CD4-positive, CD25-positive, alpha-beta regulatory T cell (primary cell): ENCODE data around the gene SWAP70. TPM values are rescaled to one million over a fixed set of nuclear protein-coding genes. Genes with fewer than 3 reads are reported as not detected.

Experiments
- ATAC-seq, 2 donors: fragments of 150-1000 bp; cut with Tn5 transposase; one replicate each; pipeline ENCODE4 v1.10.0; 2021; ENCODE audit warnings: low read depth in 2 of 2, moderate number of reproducible peaks in 2 of 2, moderate library complexity in 1 of 2
- DNase-seq, 3 donors: peaks; one replicate each; pipeline versions ENCODE4 v3.0.0 to v3.0.0-alpha.2; 2012 to 2022; ENCODE audit warnings: mixed read lengths in 1 of 3
- H3K27ac ChIP-seq: one replicate; pipeline ENCODE4 v1.7.0; 2013; ENCODE audit warnings: mild to moderate bottlenecking, low read length; ENCODE audit not compliant: insufficient read depth, poor library complexity, severe bottlenecking
- H3K27me3 ChIP-seq: one replicate; pipeline ENCODE4 v1.7.0; 2013; ENCODE audit warnings: low read length; ENCODE audit not compliant: control insufficient read depth, insufficient read depth
- H3K36me3 ChIP-seq: one replicate; pipeline ENCODE4 v1.7.0; 2013; ENCODE audit warnings: mild to moderate bottlenecking, low read length, moderate library complexity; ENCODE audit not compliant: control insufficient read depth, insufficient read depth
- H3K4me1 ChIP-seq: 2 replicates; pipeline ENCODE4 v1.7.0; 2013; ENCODE audit warnings: mild to moderate bottlenecking, low read length; ENCODE audit not compliant: insufficient read depth, control insufficient read depth, poor library complexity, severe bottlenecking
- H3K4me3 ChIP-seq: one replicate; pipeline ENCODE4 v1.7.0; 2013; ENCODE audit warnings: low read depth, mild to moderate bottlenecking, low read length, moderate library complexity
- H3K9me3 ChIP-seq, 2 experiments: 1 replicate in 1 of 2; 2 replicates in 1 of 2; pipeline ENCODE4 v1.7.0; 2013; ENCODE audit warnings: low read length in 2 of 2, mild to moderate bottlenecking in 1 of 2, moderate library complexity in 1 of 2; ENCODE audit not compliant: control insufficient read depth in 2 of 2
- H3K27ac Mint-ChIP-seq, 3 donors: one replicate each; pipeline ENCODE4 v1.8.0; 2020 to 2022; ENCODE audit warnings: mild to moderate bottlenecking in 3 of 3, mixed read lengths in 3 of 3, moderate library complexity in 2 of 3
- H3K27me3 Mint-ChIP-seq: one replicate; pipeline ENCODE4 v1.8.0; 2022; ENCODE audit warnings: mild to moderate bottlenecking, mixed read lengths
- H3K36me3 Mint-ChIP-seq: one replicate; pipeline ENCODE4 v1.8.0; 2020; ENCODE audit warnings: mixed read lengths
- H3K4me1 Mint-ChIP-seq, 4 donors: one replicate each; pipeline ENCODE4 v1.8.0; 2020 to 2022; ENCODE audit warnings: mixed read lengths in 4 of 4, mild to moderate bottlenecking in 1 of 4
- H3K4me3 Mint-ChIP-seq, 4 donors: one replicate each; pipeline ENCODE4 v1.8.0; 2020 to 2022; ENCODE audit warnings: mild to moderate bottlenecking in 4 of 4, mixed read lengths in 4 of 4, moderate library complexity in 3 of 4
- H3K9me3 Mint-ChIP-seq, 7 donors: one replicate each; pipeline ENCODE4 v1.8.0; 2020 to 2022; ENCODE audit warnings: mixed read lengths in 7 of 7, mild to moderate bottlenecking in 3 of 7, moderate library complexity in 2 of 7
- polyA plus RNA-seq, 4 donors: library from polyadenylated mRNA; unstranded; fragments of 300-500 nt; fragmentation: Illumina TruSeq; gene quantifications; one replicate each; pipeline ENCODE4 v1.2.3, GENCODE V29; 2021
- total RNA-seq: library from RNA; stranded (reverse); gene quantifications from one replicate; pipeline ENCODE4 v1.2.3, GENCODE V29; 2022

The SWAP70 gene
- total and polyA plus RNA-seq, 5 donors from 2014 or later, result 6.1 to 16.3 (median 13.2) TPM

- ATAC-seq, result no peak
- no peaks in the 10 kb centered on the region for H3K27me3 ChIP-seq
- no peaks in the 10 kb centered on the region for H3K9me3 Mint-ChIP-seq
- no peak overlapping the region for H3K4me3 ChIP-seq
- no peaks in the 10 kb centered on the region for H3K4me1 ChIP-seq
- peaks cover 12% of the 10 kb centered on the region for H3K36me3 ChIP-seq
- peaks cover 14% of the 10 kb centered on the region for H3K36me3 Mint-ChIP-seq
- H3K9me3 ChIP-seq, result no peaks in the 10 kb centered on the region
- no peak overlapping the region for H3K27ac ChIP-seq
- H3K27me3 Mint-ChIP-seq, result no peaks in the 10 kb centered on the region
- H3K27ac Mint-ChIP-seq, result no peak overlapping the region
- H3K4me1 Mint-ChIP-seq, result peaks cover 0 to 2% (median 0%) of the 10 kb centered on the region in 4 donors
- DNase-seq, result no peak
- H3K4me3 Mint-ChIP-seq, result no peak overlapping the region
Measured at GRCh38 chr11:9784602-9785315, 120.9 kb downstream of the SWAP70 start.

- peaks cover 0 to 2% (median 0%) of the 10 kb centered on the region in 4 donors for H3K4me1 Mint-ChIP-seq
- Histone ChIP-seq H3K27me3 (no peaks in the 10 kb centered on the region), H3K27ac (no peak overlapping the region), H3K9me3 (no peaks in the 10 kb centered on the region), H3K4me1 (no peaks in the 10 kb centered on the region), H3K4me3 (no peak overlapping the region), H3K36me3 (peaks cover 5% of the 10 kb centered on the region)
- H3K27ac Mint-ChIP-seq, result peak overlapping the region in 2 of 3 donors; percentile 56 to 70
- H3K4me3 Mint-ChIP-seq, result no peak overlapping the region
- no peaks in the 10 kb centered on the region for H3K9me3 Mint-ChIP-seq
- H3K27me3 Mint-ChIP-seq, result no peaks in the 10 kb centered on the region
- no peak for DNase-seq
- no peak for ATAC-seq
- H3K36me3 Mint-ChIP-seq, result peaks cover 8% of the 10 kb centered on the region
Measured at GRCh38 chr11:9787260-9787659, 123.4 kb downstream of the SWAP70 start.

- Mint-ChIP-seq H3K36me3 (peaks cover 8% of the 10 kb centered on the region), H3K9me3 (no peaks in the 10 kb centered on the region), H3K4me1 (peaks cover 0 to 2% (median 0%) of the 10 kb centered on the region in 4 donors), H3K27ac (peak overlapping the region in 1 of 3 donors; percentile 56), H3K4me3 (no peak overlapping the region), H3K27me3 (no peaks in the 10 kb centered on the region)
- no peaks in the 10 kb centered on the region for H3K4me1 ChIP-seq
- no peaks in the 10 kb centered on the region for H3K27me3 ChIP-seq
- no peaks in the 10 kb centered on the region for H3K9me3 ChIP-seq
- peaks cover 5% of the 10 kb centered on the region for H3K36me3 ChIP-seq
- DNase-seq (no peak), ATAC-seq (no peak)
- no peak overlapping the region for H3K4me3 ChIP-seq
- H3K27ac ChIP-seq, result no peak overlapping the region
Measured at GRCh38 chr11:9787981-9788521, 124.2 kb downstream of the SWAP70 start.

GRCh38 chr11:9789910-9790309 is 126.0 kb downstream of the SWAP70 start:
- Mint-ChIP-seq H3K36me3 (peaks cover 7% of the 10 kb centered on the region), H3K4me3 (no peak overlapping the region), H3K4me1 (peaks cover 0 to 2% (median 0%) of the 10 kb centered on the region in 4 donors), H3K27ac (no peak overlapping the region), H3K27me3 (no peaks in the 10 kb centered on the region), H3K9me3 (no peaks in the 10 kb centered on the region)
- Histone ChIP-seq H3K9me3 (no peaks in the 10 kb centered on the region), H3K4me3 (no peak overlapping the region), H3K27me3 (no peaks in the 10 kb centered on the region), H3K4me1 (no peaks in the 10 kb centered on the region), H3K27ac (no peak overlapping the region), H3K36me3 (peaks cover 5% of the 10 kb centered on the region)
- DNase-seq (no peak), ATAC-seq (no peak)

GRCh38 chr11:9790703-9791102 is 126.8 kb downstream of the SWAP70 start:
- Mint-ChIP-seq H3K27ac (no peak overlapping the region), H3K4me3 (no peak overlapping the region), H3K27me3 (no peaks in the 10 kb centered on the region), H3K9me3 (no peaks in the 10 kb centered on the region), H3K36me3 (peaks cover 3% of the 10 kb centered on the region), H3K4me1 (peaks cover 0 to 2% (median 0%) of the 10 kb centered on the region in 4 donors)
- no peaks in the 10 kb centered on the region for H3K4me1 ChIP-seq
- no peaks in the 10 kb centered on the region for H3K27me3 ChIP-seq
- no peaks in the 10 kb centered on the region for H3K9me3 ChIP-seq
- H3K27ac ChIP-seq, result no peak overlapping the region
- peaks cover 5% of the 10 kb centered on the region for H3K36me3 ChIP-seq
- ATAC-seq, result no peak
- DNase-seq, result no peak
- H3K4me3 ChIP-seq, result no peak overlapping the region

GRCh38 chr11:9796266-9796665 is 132.4 kb downstream of the SWAP70 start:
- no peaks in the 10 kb centered on the region for H3K4me1 Mint-ChIP-seq
- H3K4me1 ChIP-seq, result no peaks in the 10 kb centered on the region
- H3K27me3 ChIP-seq, result no peaks in the 10 kb centered on the region
- no peak overlapping the region for H3K4me3 ChIP-seq
- H3K27me3 Mint-ChIP-seq, result no peaks in the 10 kb centered on the region
- ATAC-seq, result no peak
- H3K36me3 ChIP-seq, result no peaks in the 10 kb centered on the region
- no peak for DNase-seq
- no peak overlapping the region for H3K4me3 Mint-ChIP-seq
- H3K36me3 Mint-ChIP-seq, result peaks cover 8% of the 10 kb centered on the region
- no peaks in the 10 kb centered on the region for H3K9me3 ChIP-seq
- H3K27ac ChIP-seq, result no peak overlapping the region
- H3K27ac Mint-ChIP-seq, result peak overlapping the region in 2 of 3 donors; percentile 26 to 33
- H3K9me3 Mint-ChIP-seq, result no peaks in the 10 kb centered on the region

- Mint-ChIP-seq H3K27ac (peak overlapping the region in 1 of 3 donors; percentile 33), H3K9me3 (no peaks in the 10 kb centered on the region), H3K27me3 (no peaks in the 10 kb centered on the region), H3K36me3 (peaks cover 8% of the 10 kb centered on the region), H3K4me3 (no peak overlapping the region), H3K4me1 (no peaks in the 10 kb centered on the region)
- H3K4me3 ChIP-seq, result no peak overlapping the region
- H3K9me3 ChIP-seq, result no peaks in the 10 kb centered on the region
- ATAC-seq, result no peak
- no peak overlapping the region for H3K27ac ChIP-seq
- no peak for DNase-seq
- H3K4me1 ChIP-seq, result no peaks in the 10 kb centered on the region
- no peaks in the 10 kb centered on the region for H3K27me3 ChIP-seq
- H3K36me3 ChIP-seq, result no peaks in the 10 kb centered on the region
Measured at GRCh38 chr11:9796854-9797253, 133.0 kb downstream of the SWAP70 start.

GRCh38 chr11:9797300-9797699 is 133.4 kb downstream of the SWAP70 start:
- Mint-ChIP-seq H3K27me3 (no peaks in the 10 kb centered on the region), H3K27ac (no peak overlapping the region), H3K4me1 (no peaks in the 10 kb centered on the region), H3K36me3 (peaks cover 8% of the 10 kb centered on the region), H3K4me3 (no peak overlapping the region), H3K9me3 (no peaks in the 10 kb centered on the region)
- Histone ChIP-seq H3K4me1 (no peaks in the 10 kb centered on the region), H3K27ac (no peak overlapping the region), H3K9me3 (no peaks in the 10 kb centered on the region), H3K36me3 (no peaks in the 10 kb centered on the region), H3K27me3 (no peaks in the 10 kb centered on the region), H3K4me3 (no peak overlapping the region)
- DNase-seq (no peak), ATAC-seq (no peak)
